K562 (cell line): Measurements from ENCODE around the gene ARHGAP26.

Source experiments
- CTCF ChIP-seq, 3 experiments: IDR thresholded peaks in 2 of 3; conservative IDR thresholded peaks in 1 of 3; 2 replicates each; pipeline ENCODE4 v1.5.1; 2011 to 2012; ENCODE audit warnings: low read length in 3 of 3, mild to moderate bottlenecking in 3 of 3, control low read depth in 2 of 3, improper control_type of control experiment in 1 of 3, inconsistent platforms in 1 of 3, low read depth in 1 of 3, mixed read lengths in 1 of 3, moderate library complexity in 1 of 3; ENCODE audit not compliant: insufficient read depth in 2 of 3
- GTF2F1 ChIP-seq: IDR thresholded peaks from 2 replicates; pipeline ENCODE4 v1.6.1; 2011; ENCODE audit warnings: low read depth, low read length, improper control_type of control experiment
- MAZ ChIP-seq, 2 experiments: fragments of 450-650 bp in 1 of 2; sonication (generic) in 1 of 2; formaldehyde crosslinking; IDR thresholded peaks in 1 of 2; conservative IDR thresholded peaks in 1 of 2; 2 replicates each; pipeline versions ENCODE4 v1.4.0 to v1.5.0; 2020; ENCODE audit warnings: mild to moderate bottlenecking in 1 of 2, missing genetic modification reagents in 1 of 2
- POLR2AphosphoS2 ChIP-seq: IDR thresholded peaks from 2 replicates; pipeline ENCODE4 v1.6.1; 2012; ENCODE audit warnings: low read length, improper control_type of control experiment

- no peak for TF ChIP-seq POLR2AphosphoS2
- no peak for TF ChIP-seq MAZ (CRISPR knock-in tag; conservative IDR thresholded peaks at IDR 0.05 in 1 of 2, IDR thresholded peaks at IDR 0.05 in 1 of 2)
- no peak for TF ChIP-seq CTCF (IDR thresholded peaks at IDR 0.05 in 2 of 3, conservative IDR thresholded peaks at IDR 0.05 in 1 of 3; ENCODE audit: insufficient read depth in 2 of 3, low read depth in 1 of 3, low read length in 3 of 3)
- TF ChIP-seq GTF2F1, result no peak
These were observed 141.0 kb downstream of the ARHGAP26 start for GRCh38 chr5:142911170-142911569.
